Measurements from ENCODE around the gene GRIA1. TPM values are rescaled to one million over a fixed set of nuclear protein-coding genes. Genes with fewer than 3 reads are reported as not detected.

GRIA1 gene
- polyA plus RNA-seq, 1 experiment = 6.7 TPM

DNA sequence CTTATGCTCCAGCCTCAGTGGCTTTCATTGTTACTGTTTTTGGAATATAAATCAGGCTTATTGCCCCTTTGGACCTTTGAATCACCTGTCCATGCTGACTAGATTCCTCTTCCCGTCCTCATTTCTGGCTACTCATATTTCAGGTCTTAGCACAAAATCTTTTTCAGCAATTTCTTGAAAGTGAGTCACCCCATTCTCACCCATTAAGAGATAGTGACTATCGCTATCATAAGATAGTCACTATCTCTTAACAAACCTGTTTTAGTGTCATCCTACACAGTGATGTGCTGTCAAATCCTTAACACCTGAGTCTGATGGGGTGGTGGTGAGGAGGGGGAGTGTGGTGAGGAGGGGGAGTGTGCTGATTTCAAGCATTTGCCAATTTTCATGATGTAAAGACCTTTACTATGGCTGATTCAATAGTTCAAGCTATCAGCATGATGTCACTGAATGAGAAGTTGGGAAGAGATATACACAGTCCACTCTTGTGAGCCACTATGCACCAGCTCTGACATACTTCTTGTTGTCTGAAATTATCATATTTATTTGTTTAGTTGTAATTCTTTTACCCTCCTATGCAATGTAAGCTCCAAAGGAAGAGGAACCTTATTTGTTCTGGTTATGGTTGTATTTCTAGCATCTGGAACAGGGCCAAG, 95.3 kb downstream of the GRIA1 start:
- TF ChIP-seq, protein P1, sequence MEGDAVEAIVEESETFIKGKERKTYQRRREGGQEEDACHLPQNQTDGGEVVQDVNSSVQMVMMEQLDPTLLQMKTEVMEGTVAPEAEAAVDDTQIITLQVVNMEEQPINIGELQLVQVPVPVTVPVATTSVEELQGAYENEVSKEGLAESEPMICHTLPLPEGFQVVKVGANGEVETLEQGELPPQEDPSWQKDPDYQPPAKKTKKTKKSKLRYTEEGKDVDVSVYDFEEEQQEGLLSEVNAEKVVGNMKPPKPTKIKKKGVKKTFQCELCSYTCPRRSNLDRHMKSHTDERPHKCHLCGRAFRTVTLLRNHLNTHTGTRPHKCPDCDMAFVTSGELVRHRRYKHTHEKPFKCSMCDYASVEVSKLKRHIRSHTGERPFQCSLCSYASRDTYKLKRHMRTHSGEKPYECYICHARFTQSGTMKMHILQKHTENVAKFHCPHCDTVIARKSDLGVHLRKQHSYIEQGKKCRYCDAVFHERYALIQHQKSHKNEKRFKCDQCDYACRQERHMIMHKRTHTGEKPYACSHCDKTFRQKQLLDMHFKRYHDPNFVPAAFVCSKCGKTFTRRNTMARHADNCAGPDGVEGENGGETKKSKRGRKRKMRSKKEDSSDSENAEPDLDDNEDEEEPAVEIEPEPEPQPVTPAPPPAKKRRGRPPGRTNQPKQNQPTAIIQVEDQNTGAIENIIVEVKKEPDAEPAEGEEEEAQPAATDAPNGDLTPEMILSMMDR (IDR thresholded peaks at IDR 0.05; ENCODE audit: insufficient read depth, low read depth, low read length) = no peak
- ChIA-PET CTCF (no interaction called here), POLR2A (interaction anchor here (0.6 kb wide), 1 partner anchor 44 kb away, joined by 4 read pairs; no protein-coding TSS in a partner anchor)

GRCh38 chr5:153592081-153592480, 101.6 kb downstream of the GRIA1 start:
- CTCF ChIA-PET = no interaction called here
- no peak for DNase-seq (ENCODE audit: low read depth)
- TF ChIP-seq, protein P1 (IDR thresholded peaks at IDR 0.05; ENCODE audit: insufficient read depth, low read depth, low read length) = no peak
- H3K36me3 ChIP-seq (ENCODE audit: control insufficient read depth, insufficient read depth, low read length) = no peaks in the 10 kb centered on the region
- POLR2A ChIA-PET = no interaction called here
- no peak overlapping the region for H3K4me3 ChIP-seq (ENCODE audit: low read depth, low read length)
- H3K27me3 ChIP-seq (ENCODE audit: control insufficient read depth, insufficient read depth, low read length) = no peaks in the 10 kb centered on the region

More for the DNA sequence above, 95.3 kb downstream of the GRIA1 start:
- Histone ChIP-seq H3K27me3 (ENCODE audit: control insufficient read depth, insufficient read depth, low read length) (no peaks in the 10 kb centered on the region), H3K36me3 (ENCODE audit: control insufficient read depth, insufficient read depth, low read length) (no peaks in the 10 kb centered on the region), H3K4me3 (ENCODE audit: low read depth, low read length) (no peak overlapping the region)
- no peak for DNase-seq (ENCODE audit: low read depth)

DNA sequence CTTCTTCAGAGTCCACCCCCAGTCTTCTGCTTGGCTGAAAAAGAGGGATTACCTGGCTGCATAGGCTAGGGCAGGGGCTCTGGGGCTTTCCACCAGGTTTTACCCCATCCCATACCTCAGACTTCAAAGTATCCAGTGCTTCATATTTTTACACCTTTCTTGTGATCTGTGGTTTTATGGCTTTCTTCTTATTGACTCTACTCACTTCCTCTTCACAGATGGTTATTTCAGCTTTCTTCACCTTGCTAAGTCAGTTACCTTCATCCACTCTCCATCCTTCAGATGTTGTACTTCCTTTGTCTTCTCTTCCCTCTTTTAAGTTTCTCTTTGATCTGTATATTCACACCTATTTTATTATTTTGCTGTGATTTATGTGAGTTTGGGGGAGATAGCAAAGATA, 104.3 kb downstream of the GRIA1 start:
- POLR2A ChIA-PET = no interaction called here
- no peaks in the 10 kb centered on the region for H3K36me3 ChIP-seq (ENCODE audit: control insufficient read depth, insufficient read depth, low read length)
- CTCF ChIA-PET = no interaction called here

DNA sequence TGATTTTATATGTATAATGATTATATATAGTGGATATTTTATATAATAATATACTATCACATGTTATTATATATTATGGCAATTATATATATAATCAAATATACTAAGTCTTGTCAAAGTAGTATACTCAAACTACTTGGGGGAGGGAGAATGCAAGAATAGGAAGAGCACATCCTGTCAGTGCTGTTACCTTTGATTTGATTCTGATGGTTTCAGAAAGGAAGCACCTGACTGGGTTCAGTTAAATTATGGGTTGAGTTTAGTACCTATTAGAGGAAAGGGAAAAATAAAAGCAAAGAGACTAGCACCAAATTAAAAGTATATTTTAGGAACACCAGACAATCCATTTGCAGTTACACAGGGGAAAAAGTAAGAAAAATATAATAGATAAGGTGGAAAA, 107.6 kb downstream of the GRIA1 start:
- no peaks in the 10 kb centered on the region for H3K36me3 ChIP-seq (ENCODE audit: control insufficient read depth, insufficient read depth, low read length)
- H3K4me3 ChIP-seq (ENCODE audit: low read depth, low read length) = no peak overlapping the region
- ChIA-PET CTCF (no interaction called here), POLR2A (no interaction called here)
- TF ChIP-seq, protein P1 (IDR thresholded peaks at IDR 0.05; ENCODE audit: insufficient read depth, low read depth, low read length) = no peak
- DNase-seq (ENCODE audit: low read depth) = no peak
- no peaks in the 10 kb centered on the region for H3K27me3 ChIP-seq (ENCODE audit: control insufficient read depth, insufficient read depth, low read length)

More for the DNA sequence above, 104.3 kb downstream of the GRIA1 start:
- H3K4me3 ChIP-seq (ENCODE audit: low read depth, low read length) = no peak overlapping the region
- no peaks in the 10 kb centered on the region for H3K27me3 ChIP-seq (ENCODE audit: control insufficient read depth, insufficient read depth, low read length)
- DNase-seq (ENCODE audit: low read depth) = no peak
- TF ChIP-seq, protein P1 (IDR thresholded peaks at IDR 0.05; ENCODE audit: insufficient read depth, low read depth, low read length) = no peak

DNA sequence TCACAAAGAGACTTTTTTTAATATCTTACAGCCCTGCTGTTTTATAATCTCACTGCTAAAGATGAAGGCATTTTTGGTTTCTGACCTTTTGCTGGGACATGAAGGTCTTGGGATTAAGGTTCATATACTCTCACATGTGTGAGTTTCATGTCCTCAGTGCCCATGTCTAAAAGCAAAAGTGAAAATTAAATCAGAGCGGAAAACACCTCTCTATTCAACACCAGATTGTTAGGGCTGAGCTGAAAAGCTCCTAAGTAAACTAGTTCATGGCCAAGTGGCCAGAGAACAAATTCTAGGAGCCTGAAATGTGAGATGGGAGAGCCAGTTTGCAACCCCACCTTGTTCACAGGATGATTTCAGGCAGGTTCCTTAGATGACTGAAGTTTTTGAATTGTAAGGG, 110.9 kb downstream of the GRIA1 start:
- POLR2A ChIA-PET = no interaction called here
- DNase-seq (ENCODE audit: low read depth) = no peak
- H3K4me3 ChIP-seq (ENCODE audit: low read depth, low read length) = no peak overlapping the region
- CTCF ChIA-PET = no interaction called here
- no peaks in the 10 kb centered on the region for H3K27me3 ChIP-seq (ENCODE audit: control insufficient read depth, insufficient read depth, low read length)
- no peaks in the 10 kb centered on the region for H3K36me3 ChIP-seq (ENCODE audit: control insufficient read depth, insufficient read depth, low read length)
- TF ChIP-seq, protein P1 (IDR thresholded peaks at IDR 0.05; ENCODE audit: insufficient read depth, low read depth, low read length) = no peak

All from BJ (cell line).